Neural cell (in vitro differentiated cells): Measurements from ENCODE around the gene ATG4D. TPM values are rescaled to one million over a fixed set of nuclear protein-coding genes. Genes with fewer than 3 reads are reported as not detected.
"Not testable (repeated sequence)": the region's sequence is repeated elsewhere in the genome, so short reads cannot be mapped to it uniquely, and the experiment has no call there.

Source experiments
- H2AFZ ChIP-seq: fragments of 200-600, 300-800 bp; sonication (generic), shearing (Covaris generic); 2 replicates; pipeline ENCODE4 v1.6.0; 2014; ENCODE audit warnings: low read depth, mild to moderate bottlenecking, antibody characterized with exemption, low read length, moderate library complexity
- H3F3A ChIP-seq: fragments of 200-600 bp; shearing (Covaris generic); 2 replicates; pipeline ENCODE4 v1.6.1; 2016; ENCODE audit warnings: mild to moderate bottlenecking, moderate library complexity, mixed read lengths, antibody characterized with exemption, low read length; ENCODE audit not compliant: insufficient read depth, poor library complexity, severe bottlenecking
- H3K27ac ChIP-seq: fragments of 200-600, 300-800 bp; sonication (generic), shearing (Covaris generic); 2 replicates; pipeline ENCODE4 v1.5.1; 2014; ENCODE audit warnings: mild to moderate bottlenecking, low read length, moderate library complexity
- H3K27me3 ChIP-seq: fragments of 300-800, 200-600 bp; sonication (generic), shearing (Covaris generic); 2 replicates; pipeline ENCODE4 v1.6.0; 2014; ENCODE audit warnings: mild to moderate bottlenecking, low read depth, low read length, moderate library complexity; ENCODE audit not compliant: insufficient read depth
- H3K36me3 ChIP-seq: fragments of 300-800, 200-600 bp; sonication (generic), shearing (Covaris generic); 2 replicates; pipeline ENCODE4 v1.5.1; 2014; ENCODE audit warnings: mild to moderate bottlenecking, antibody characterized with exemption, low read length, moderate library complexity; ENCODE audit not compliant: insufficient read depth
- H3K4me2 ChIP-seq: fragments of 300-800, 200-600 bp; sonication (generic), shearing (Covaris generic); 2 replicates; pipeline ENCODE4 v1.6.0; 2014; ENCODE audit warnings: mild to moderate bottlenecking, low read length
- H3K4me3 ChIP-seq: fragments of 300-800, 200-600 bp; sonication (generic), shearing (Covaris generic); 2 replicates; pipeline ENCODE4 v1.5.1; 2014; ENCODE audit warnings: mild to moderate bottlenecking, low read length, moderate library complexity
- H3K79me2 ChIP-seq: fragments of 200-600 bp; shearing (Covaris generic); replicated peaks from 2 replicates; pipeline ENCODE4 v1.6.0; 2014; ENCODE audit warnings: mild to moderate bottlenecking, low read length, moderate library complexity; ENCODE audit not compliant: insufficient read depth
- H3K9ac ChIP-seq: fragments of 300-800, 200-600 bp; sonication (generic), shearing (Covaris generic); 2 replicates; pipeline ENCODE4 v1.6.1; 2016; ENCODE audit warnings: mild to moderate bottlenecking, low read length, mixed read lengths
- H3K9me2 ChIP-seq: fragments of 200-600 bp; shearing (Covaris generic); 2 replicates; pipeline ENCODE4 v1.6.1; 2016; ENCODE audit warnings: mild to moderate bottlenecking, low read length, mixed read lengths; ENCODE audit not compliant: insufficient read depth
- H3K9me3 ChIP-seq: fragments of 200-600, 300-800 bp; sonication (generic), shearing (Covaris generic); 2 replicates; pipeline ENCODE4 v1.6.1; 2016; ENCODE audit warnings: mild to moderate bottlenecking, mixed run types, low read length, moderate library complexity, mixed read lengths
- H4K20me1 ChIP-seq: fragments of 200-600 bp; shearing (Covaris generic); 2 replicates; pipeline ENCODE4 v1.6.1; 2016; ENCODE audit warnings: mild to moderate bottlenecking, mixed run types; ENCODE audit not compliant: insufficient read depth
- EP300 ChIP-seq: fragments of 450-650 bp; conservative IDR thresholded peaks from 2 replicates; pipeline ENCODE4 v1.6.1; 2014; ENCODE audit warnings: antibody characterized with exemption, mild to moderate bottlenecking, moderate library complexity; ENCODE audit not compliant: poor library complexity, severe bottlenecking
- EZH2 ChIP-seq: fragments of 200-600, 300-800 bp; shearing (Covaris generic), sonication (generic); IDR thresholded peaks from 2 replicates; pipeline ENCODE4 v1.6.1; 2014; ENCODE audit warnings: antibody characterized with exemption, low read length, borderline replicate concordance, mild to moderate bottlenecking; ENCODE audit not compliant: insufficient read depth, poor library complexity, severe bottlenecking
- MXI1 ChIP-seq: fragments of 450-650 bp; conservative IDR thresholded peaks from 2 replicates; pipeline ENCODE4 v1.6.1; 2014; ENCODE audit warnings: antibody characterized with exemption, mild to moderate bottlenecking; ENCODE audit not compliant: poor library complexity, severe bottlenecking
- POLR2AphosphoS5 ChIP-seq: IDR thresholded peaks from 2 replicates; pipeline ENCODE4 v1.6.1; 2012
- RAD21 ChIP-seq: fragments of 450-650 bp; conservative IDR thresholded peaks from 2 replicates; pipeline ENCODE4 v1.6.1; 2014; ENCODE audit warnings: antibody characterized with exemption, mild to moderate bottlenecking, moderate library complexity
- SMC3 ChIP-seq: fragments of 450-650 bp; conservative IDR thresholded peaks from 2 replicates; pipeline ENCODE4 v1.6.1; 2014; ENCODE audit warnings: antibody characterized with exemption, mild to moderate bottlenecking, moderate library complexity; ENCODE audit not compliant: poor library complexity
- TAF1 ChIP-seq: IDR thresholded peaks from 2 replicates; pipeline ENCODE4 v1.6.1; 2012; ENCODE audit warnings: low read depth
- polyA plus RNA-seq: library from polyadenylated mRNA; depleted of rRNA; stranded (reverse); fragments of >200 nt; gene quantifications from 2 replicates; pipeline ENCODE4 v1.2.3, GENCODE V29; 2014
- TF ChIP-seq, protein P1 (sequence below): fragments of 450-650 bp; IDR thresholded peaks from 2 replicates; pipeline ENCODE4 v1.5.1; 2014; ENCODE audit warnings: antibody characterized with exemption, mild to moderate bottlenecking, moderate library complexity; ENCODE audit not compliant: poor library complexity, severe bottlenecking
- TF ChIP-seq, protein P2 (sequence below): IDR thresholded peaks from 2 replicates; pipeline ENCODE4 v1.6.1; 2012; ENCODE audit warnings: borderline replicate concordance

The ATG4D gene
- polyA plus RNA-seq, 1 donor from 2014 or later = 50.2 TPM

DNA sequence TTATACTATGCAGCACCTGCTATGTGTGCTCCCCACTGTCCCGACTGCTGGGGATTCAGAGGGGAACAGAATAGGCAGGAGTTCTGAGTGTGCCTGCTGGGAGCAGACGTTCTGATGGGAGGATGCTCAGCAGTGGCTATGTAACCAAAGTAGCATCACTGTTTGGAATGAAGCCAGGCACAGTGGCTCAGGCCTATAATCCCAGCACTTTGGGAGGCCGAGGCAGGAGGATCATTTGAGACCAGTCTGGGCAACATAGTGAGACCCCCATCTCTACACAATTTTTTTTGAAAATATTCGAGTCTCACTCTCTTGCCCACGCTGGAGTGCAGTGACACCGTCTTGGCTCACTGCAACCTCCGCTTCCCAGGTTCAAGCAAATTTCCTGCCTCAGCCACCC, 6.0 kb downstream of the ATG4D start:
- Histone ChIP-seq H2AFZ (no peak overlapping the region), H3K9ac (no peak overlapping the region), H3K79me2 (peaks cover 7% of the 10 kb centered on the region), H3K27me3 (no peaks in the 10 kb centered on the region), H3K9me3 (no peaks in the 10 kb centered on the region), H3K27ac (no peak overlapping the region), H3K36me3 (peaks cover 7% of the 10 kb centered on the region), H3F3A (no peaks in the 10 kb centered on the region), H3K9me2 (no peaks in the 10 kb centered on the region), H3K4me3 (no peak overlapping the region), H4K20me1 (no peaks in the 10 kb centered on the region), H3K4me2 (no peak overlapping the region)
- TF ChIP-seq RAD21 = no peak
- TF ChIP-seq, protein P1, sequence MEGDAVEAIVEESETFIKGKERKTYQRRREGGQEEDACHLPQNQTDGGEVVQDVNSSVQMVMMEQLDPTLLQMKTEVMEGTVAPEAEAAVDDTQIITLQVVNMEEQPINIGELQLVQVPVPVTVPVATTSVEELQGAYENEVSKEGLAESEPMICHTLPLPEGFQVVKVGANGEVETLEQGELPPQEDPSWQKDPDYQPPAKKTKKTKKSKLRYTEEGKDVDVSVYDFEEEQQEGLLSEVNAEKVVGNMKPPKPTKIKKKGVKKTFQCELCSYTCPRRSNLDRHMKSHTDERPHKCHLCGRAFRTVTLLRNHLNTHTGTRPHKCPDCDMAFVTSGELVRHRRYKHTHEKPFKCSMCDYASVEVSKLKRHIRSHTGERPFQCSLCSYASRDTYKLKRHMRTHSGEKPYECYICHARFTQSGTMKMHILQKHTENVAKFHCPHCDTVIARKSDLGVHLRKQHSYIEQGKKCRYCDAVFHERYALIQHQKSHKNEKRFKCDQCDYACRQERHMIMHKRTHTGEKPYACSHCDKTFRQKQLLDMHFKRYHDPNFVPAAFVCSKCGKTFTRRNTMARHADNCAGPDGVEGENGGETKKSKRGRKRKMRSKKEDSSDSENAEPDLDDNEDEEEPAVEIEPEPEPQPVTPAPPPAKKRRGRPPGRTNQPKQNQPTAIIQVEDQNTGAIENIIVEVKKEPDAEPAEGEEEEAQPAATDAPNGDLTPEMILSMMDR = no peak
- TF ChIP-seq EZH2 = no peak
- TF ChIP-seq SMC3 = no peak
- TF ChIP-seq, protein P2, sequence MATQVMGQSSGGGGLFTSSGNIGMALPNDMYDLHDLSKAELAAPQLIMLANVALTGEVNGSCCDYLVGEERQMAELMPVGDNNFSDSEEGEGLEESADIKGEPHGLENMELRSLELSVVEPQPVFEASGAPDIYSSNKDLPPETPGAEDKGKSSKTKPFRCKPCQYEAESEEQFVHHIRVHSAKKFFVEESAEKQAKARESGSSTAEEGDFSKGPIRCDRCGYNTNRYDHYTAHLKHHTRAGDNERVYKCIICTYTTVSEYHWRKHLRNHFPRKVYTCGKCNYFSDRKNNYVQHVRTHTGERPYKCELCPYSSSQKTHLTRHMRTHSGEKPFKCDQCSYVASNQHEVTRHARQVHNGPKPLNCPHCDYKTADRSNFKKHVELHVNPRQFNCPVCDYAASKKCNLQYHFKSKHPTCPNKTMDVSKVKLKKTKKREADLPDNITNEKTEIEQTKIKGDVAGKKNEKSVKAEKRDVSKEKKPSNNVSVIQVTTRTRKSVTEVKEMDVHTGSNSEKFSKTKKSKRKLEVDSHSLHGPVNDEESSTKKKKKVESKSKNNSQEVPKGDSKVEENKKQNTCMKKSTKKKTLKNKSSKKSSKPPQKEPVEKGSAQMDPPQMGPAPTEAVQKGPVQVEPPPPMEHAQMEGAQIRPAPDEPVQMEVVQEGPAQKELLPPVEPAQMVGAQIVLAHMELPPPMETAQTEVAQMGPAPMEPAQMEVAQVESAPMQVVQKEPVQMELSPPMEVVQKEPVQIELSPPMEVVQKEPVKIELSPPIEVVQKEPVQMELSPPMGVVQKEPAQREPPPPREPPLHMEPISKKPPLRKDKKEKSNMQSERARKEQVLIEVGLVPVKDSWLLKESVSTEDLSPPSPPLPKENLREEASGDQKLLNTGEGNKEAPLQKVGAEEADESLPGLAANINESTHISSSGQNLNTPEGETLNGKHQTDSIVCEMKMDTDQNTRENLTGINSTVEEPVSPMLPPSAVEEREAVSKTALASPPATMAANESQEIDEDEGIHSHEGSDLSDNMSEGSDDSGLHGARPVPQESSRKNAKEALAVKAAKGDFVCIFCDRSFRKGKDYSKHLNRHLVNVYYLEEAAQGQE = no peak
- no peak for TF ChIP-seq TAF1
- TF ChIP-seq POLR2AphosphoS5 = no peak
- TF ChIP-seq EP300 = no peak
- no peak for TF ChIP-seq MXI1

DNA sequence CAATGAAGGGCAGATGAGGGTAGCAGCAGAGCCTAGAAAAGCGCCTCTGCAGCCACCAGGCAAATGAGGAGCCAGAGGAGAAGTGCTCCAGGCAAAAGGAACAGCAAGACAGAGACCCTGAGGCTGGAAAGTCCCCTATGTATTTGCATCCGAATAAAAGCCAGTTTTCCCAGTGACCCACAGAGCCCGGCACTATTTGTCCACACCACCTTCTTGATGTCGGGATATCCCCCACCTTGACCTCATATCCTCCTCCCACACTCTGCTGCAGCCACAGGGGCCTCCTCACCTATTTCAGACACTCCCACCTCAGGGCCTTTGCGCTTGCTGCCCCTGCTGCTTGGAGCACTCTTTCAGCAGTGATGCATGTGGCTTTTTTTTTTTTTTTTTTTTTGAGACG, 6.6 kb downstream of the ATG4D start:
- Histone ChIP-seq H3K27ac (no peak overlapping the region), H3K9me3 (no peaks in the 10 kb centered on the region), H3K9ac (no peak overlapping the region), H3K4me3 (no peak overlapping the region), H3K27me3 (no peaks in the 10 kb centered on the region), H2AFZ (no peak overlapping the region), H4K20me1 (no peaks in the 10 kb centered on the region), H3K9me2 (no peaks in the 10 kb centered on the region), H3K4me2 (no peak overlapping the region), H3K79me2 (peaks cover 3% of the 10 kb centered on the region), H3F3A (no peaks in the 10 kb centered on the region), H3K36me3 (peaks cover 7% of the 10 kb centered on the region)
- TF ChIP-seq RAD21 (no peak), TAF1 (no peak)
- TF ChIP-seq, protein P2 = no peak
- TF ChIP-seq, protein P1 = no peak

DNA sequence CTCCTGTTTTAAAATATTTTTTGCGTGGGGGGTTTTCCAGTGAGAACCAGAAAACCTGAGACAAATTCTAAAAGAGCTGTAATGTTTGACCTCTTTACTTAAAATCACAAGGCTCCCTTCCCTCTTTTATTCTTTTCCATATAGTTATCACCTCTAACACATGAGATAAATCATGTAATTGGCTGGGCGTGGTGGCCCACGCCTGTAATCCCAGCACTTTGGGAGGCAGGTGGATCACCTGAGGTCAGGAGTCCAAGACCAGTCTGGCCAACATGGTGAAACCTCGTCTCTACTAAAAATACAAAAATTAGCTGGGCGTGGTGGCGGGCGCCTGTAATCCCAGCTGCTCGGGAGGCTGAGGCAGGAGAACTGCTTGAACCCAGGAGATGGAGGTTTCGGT, 7.3 kb downstream of the ATG4D start:
- not testable (repeated sequence) for H3K27me3 ChIP-seq, H4K20me1 ChIP-seq, H3K36me3 ChIP-seq, H3K9me3 ChIP-seq, H3K9ac ChIP-seq, H3K79me2 ChIP-seq, H3K9me2 ChIP-seq, H3K27ac ChIP-seq, H3F3A ChIP-seq, H3K4me2 ChIP-seq, H3K4me3 ChIP-seq, H2AFZ ChIP-seq
